Vagina (tissue), 2 donors: ENCODE results near the gene NUCKS1. TPM values are rescaled to one million over a fixed set of nuclear protein-coding genes. Genes with fewer than 3 reads are reported as not detected.

Experiments used
- DNase-seq, 2 donors: peaks; one replicate each; pipeline ENCODE4 v3.0.0-alpha.2; 2017; ENCODE audit errors: extremely low spot score in 2 of 2
- H3K27ac ChIP-seq: fragments of 200-600 bp; sonication (generic); one replicate; pipeline ENCODE4 v1.5.1; 2019
- H3K27me3 ChIP-seq: fragments of 200-600 bp; sonication (generic); one replicate; pipeline ENCODE4 v1.5.1; 2019
- H3K36me3 ChIP-seq, 2 donors: fragments of 200-600 bp; sonication (generic); one replicate each; pipeline ENCODE4 v1.5.1; 2017 to 2019
- H3K4me1 ChIP-seq: fragments of 200-600 bp; sonication (generic); one replicate; pipeline ENCODE4 v1.5.1; 2019
- H3K4me3 ChIP-seq, 2 donors: fragments of 200-600 bp; sonication (generic); 1 replicate in 1 of 2; 2 replicates in 1 of 2; pipeline ENCODE4 v1.5.1; 2016 to 2019
- H3K9me3 ChIP-seq: fragments of 200-600 bp; sonication (generic); one replicate; pipeline ENCODE4 v1.5.1; 2019
- CTCF ChIP-seq, 3 experiments: fragments of 450-650 bp in 2 of 3; fragments of 200-600 bp in 1 of 3; sonication (generic) in 1 of 3; IDR thresholded peaks; one replicate each; pipeline ENCODE4 v1.5.1; 2017 to 2019; ENCODE audit warnings: antibody characterized with exemption in 3 of 3, mild to moderate bottlenecking in 2 of 3, moderate library complexity in 2 of 3
- POLR2A ChIP-seq, 2 donors: fragments of 450-650 bp; IDR thresholded peaks; one replicate each; pipeline ENCODE4 v1.6.1; 2017; ENCODE audit warnings: antibody characterized with exemption in 2 of 2, mild to moderate bottlenecking in 2 of 2, moderate library complexity in 2 of 2
- POLR2AphosphoS5 ChIP-seq, 2 donors: sonication (generic); formaldehyde crosslinking; IDR thresholded peaks; one replicate each; pipeline ENCODE4 v1.9.0; 2017; ENCODE audit warnings: antibody characterized with exemption in 2 of 2, mild to moderate bottlenecking in 2 of 2, low read depth in 1 of 2; ENCODE audit not compliant: insufficient read depth in 1 of 2
- intact Hi-C: fragments of 100-400 bp; cut with DNase I; formaldehyde crosslinking; loops from one replicate; pipeline ENCODE4 v1.15.1; 2023
- total RNA-seq: library from RNA; depleted of rRNA; stranded (reverse); fragments of >200 nt; gene quantifications from one replicate; pipeline ENCODE4 v1.2.3, GENCODE V29; 2016

The NUCKS1 gene
- total RNA-seq, 1 donor from 2014 or later = 57.2 TPM

DNA sequence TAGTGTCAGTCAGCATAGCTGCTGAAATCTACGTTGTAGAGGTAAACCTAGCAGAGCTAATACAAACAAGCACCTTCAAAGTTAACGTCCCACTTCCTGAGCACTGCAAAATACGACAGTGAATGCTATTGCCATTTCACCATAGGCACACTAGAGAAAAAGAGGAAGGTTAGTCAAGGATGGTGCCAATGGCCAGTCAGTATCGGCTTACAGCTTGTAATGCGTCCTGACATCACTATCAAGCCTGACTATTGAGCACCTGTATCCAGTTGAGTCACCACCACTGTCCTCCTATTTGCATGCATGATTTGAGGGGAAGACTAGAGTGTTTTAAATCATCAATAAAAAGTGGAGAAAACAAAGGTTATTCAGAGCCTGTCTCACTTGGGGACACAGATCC is 34.4 kb downstream of the NUCKS1 start:
- DNase-seq = no peak
- peaks cover 0 to 40% of the 10 kb centered on the region in 2 donors for H3K36me3 ChIP-seq
- no peak overlapping the region for H3K27ac ChIP-seq
- intact Hi-C loops = no loop called here
- no peaks in the 10 kb centered on the region for H3K9me3 ChIP-seq
- no peak overlapping the region for H3K4me3 ChIP-seq
- no peaks in the 10 kb centered on the region for H3K27me3 ChIP-seq
- H3K4me1 ChIP-seq = peaks cover 16% of the 10 kb centered on the region
- TF ChIP-seq CTCF (IDR thresholded peaks at IDR 0.05) (no peak), POLR2AphosphoS5 (IDR thresholded peaks at IDR 0.05; ENCODE audit: insufficient read depth in 1 of 2, low read depth in 1 of 2) (no peak), POLR2A (IDR thresholded peaks at IDR 0.05) (no peak)

GRCh38 chr1:205714906-205715246 is 35.1 kb downstream of the NUCKS1 start:
- TF ChIP-seq POLR2A (IDR thresholded peaks at IDR 0.05) (no peak), CTCF (IDR thresholded peaks at IDR 0.05) (no peak), POLR2AphosphoS5 (IDR thresholded peaks at IDR 0.05; ENCODE audit: insufficient read depth in 1 of 2, low read depth in 1 of 2) (no peak)
- H3K27me3 ChIP-seq = no peaks in the 10 kb centered on the region
- H3K27ac ChIP-seq = no peak overlapping the region
- H3K9me3 ChIP-seq = no peaks in the 10 kb centered on the region
- intact Hi-C loops = loop anchor here (5.0 kb wide), 1 partner anchor 53 kb away; no protein-coding TSS in a partner anchor
- H3K4me1 ChIP-seq = peaks cover 16% of the 10 kb centered on the region
- no peak for DNase-seq
- peaks cover 0 to 33% of the 10 kb centered on the region in 2 donors for H3K36me3 ChIP-seq
- no peak overlapping the region for H3K4me3 ChIP-seq

DNA sequence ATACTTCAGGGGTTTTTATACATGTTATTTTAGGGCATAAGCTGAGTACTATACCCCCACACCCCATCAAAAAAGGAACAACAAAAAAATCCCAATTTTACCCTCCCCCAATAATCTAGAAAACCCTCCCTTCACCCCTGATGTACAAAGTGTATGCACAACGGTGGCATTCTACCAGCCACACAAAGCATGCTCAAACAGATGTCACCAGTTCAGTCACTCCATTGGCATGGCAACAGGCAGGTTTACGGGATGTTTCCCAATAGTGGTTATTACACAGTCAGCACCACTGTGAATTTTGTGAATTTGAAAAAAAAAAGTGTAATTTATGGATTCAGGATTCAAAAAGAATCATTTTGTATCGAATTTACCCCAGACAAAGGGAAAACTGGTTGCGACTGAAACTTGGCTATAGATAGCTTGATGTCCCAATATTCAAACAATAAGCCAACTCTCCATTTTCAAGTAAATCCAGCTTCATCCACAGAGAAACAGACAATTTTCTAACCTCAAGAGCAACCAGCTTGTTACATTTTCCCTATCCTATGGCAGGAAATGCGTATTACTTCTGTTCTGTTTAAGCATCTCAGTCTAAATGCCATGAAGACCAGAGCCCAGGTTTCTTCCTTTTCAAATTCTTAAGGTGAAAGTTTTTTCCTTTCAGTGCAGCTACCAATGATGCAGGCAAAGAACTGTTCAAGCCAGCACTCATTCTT is 35.6 kb downstream of the NUCKS1 start:
- H3K4me1 ChIP-seq = peaks cover 16% of the 10 kb centered on the region
- H3K27me3 ChIP-seq = no peaks in the 10 kb centered on the region
- no peak overlapping the region for H3K4me3 ChIP-seq
- intact Hi-C loops = loop anchor here (5.0 kb wide), 1 partner anchor 52 kb away; no protein-coding TSS in a partner anchor
- no peak for DNase-seq
- H3K9me3 ChIP-seq = no peaks in the 10 kb centered on the region
- peaks cover 0 to 28% of the 10 kb centered on the region in 2 donors for H3K36me3 ChIP-seq
- no peak for TF ChIP-seq CTCF (IDR thresholded peaks at IDR 0.05)
- TF ChIP-seq POLR2A (IDR thresholded peaks at IDR 0.05) = no peak
- no peak for TF ChIP-seq POLR2AphosphoS5 (IDR thresholded peaks at IDR 0.05; ENCODE audit: insufficient read depth in 1 of 2, low read depth in 1 of 2)
- H3K27ac ChIP-seq = no peak overlapping the region

- H3K27ac ChIP-seq = no peak overlapping the region
These were observed 38.6 kb downstream of the NUCKS1 start for GRCh38 chr1:205711105-205712048.

More at GRCh38 chr1:205711105-205712048, 38.6 kb downstream of the NUCKS1 start:
- Histone ChIP-seq H3K4me1 (peaks cover 16% of the 10 kb centered on the region), H3K36me3 (peaks cover 0 to under 1% of the 10 kb centered on the region in 2 donors), H3K27me3 (no peaks in the 10 kb centered on the region), H3K9me3 (no peaks in the 10 kb centered on the region), H3K4me3 (no peak overlapping the region)
- TF ChIP-seq POLR2A (IDR thresholded peaks at IDR 0.05) (no peak), POLR2AphosphoS5 (IDR thresholded peaks at IDR 0.05; ENCODE audit: insufficient read depth in 1 of 2, low read depth in 1 of 2) (peak in 1 of 2 donors; percentile 44), CTCF (IDR thresholded peaks at IDR 0.05) (peak in 2 of 3 experiments; percentile 70 to 74)
- no peak for DNase-seq
- intact Hi-C loops = loop anchor here (5.0 kb wide), 1 partner anchor 49 kb away; no protein-coding TSS in a partner anchor
